ENCODE data around the gene PAPPA2.

Gene PAPPA2

DNA sequence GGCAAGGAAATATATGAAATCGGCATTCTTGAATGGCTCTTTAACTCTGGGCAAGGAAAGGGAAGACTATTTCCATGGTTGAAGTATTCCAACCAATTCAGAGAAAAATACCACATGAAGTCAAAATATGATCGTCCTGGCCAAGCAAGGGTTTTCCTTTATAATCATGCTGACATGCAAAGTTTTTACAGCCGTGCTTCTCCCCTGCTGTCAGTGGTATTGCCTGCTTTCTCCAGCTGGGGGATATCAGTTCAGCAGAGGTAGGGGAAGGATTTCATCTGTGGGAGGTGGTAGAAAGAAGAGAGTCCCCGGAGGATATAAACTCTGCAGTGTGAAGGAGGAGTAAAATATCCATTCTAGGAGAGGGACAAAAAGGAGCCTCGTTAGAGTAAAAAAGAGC, 322.8 kb downstream of the PAPPA2 start:
- H3K4me3 ChIP-seq (ENCODE audit: low read depth, low read length), result no peak overlapping the region
- TF ChIP-seq, protein P1, sequence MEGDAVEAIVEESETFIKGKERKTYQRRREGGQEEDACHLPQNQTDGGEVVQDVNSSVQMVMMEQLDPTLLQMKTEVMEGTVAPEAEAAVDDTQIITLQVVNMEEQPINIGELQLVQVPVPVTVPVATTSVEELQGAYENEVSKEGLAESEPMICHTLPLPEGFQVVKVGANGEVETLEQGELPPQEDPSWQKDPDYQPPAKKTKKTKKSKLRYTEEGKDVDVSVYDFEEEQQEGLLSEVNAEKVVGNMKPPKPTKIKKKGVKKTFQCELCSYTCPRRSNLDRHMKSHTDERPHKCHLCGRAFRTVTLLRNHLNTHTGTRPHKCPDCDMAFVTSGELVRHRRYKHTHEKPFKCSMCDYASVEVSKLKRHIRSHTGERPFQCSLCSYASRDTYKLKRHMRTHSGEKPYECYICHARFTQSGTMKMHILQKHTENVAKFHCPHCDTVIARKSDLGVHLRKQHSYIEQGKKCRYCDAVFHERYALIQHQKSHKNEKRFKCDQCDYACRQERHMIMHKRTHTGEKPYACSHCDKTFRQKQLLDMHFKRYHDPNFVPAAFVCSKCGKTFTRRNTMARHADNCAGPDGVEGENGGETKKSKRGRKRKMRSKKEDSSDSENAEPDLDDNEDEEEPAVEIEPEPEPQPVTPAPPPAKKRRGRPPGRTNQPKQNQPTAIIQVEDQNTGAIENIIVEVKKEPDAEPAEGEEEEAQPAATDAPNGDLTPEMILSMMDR (IDR thresholded peaks at IDR 0.05; ENCODE audit: borderline replicate concordance, insufficient read depth, low read depth, low read length), result no peak

DNA sequence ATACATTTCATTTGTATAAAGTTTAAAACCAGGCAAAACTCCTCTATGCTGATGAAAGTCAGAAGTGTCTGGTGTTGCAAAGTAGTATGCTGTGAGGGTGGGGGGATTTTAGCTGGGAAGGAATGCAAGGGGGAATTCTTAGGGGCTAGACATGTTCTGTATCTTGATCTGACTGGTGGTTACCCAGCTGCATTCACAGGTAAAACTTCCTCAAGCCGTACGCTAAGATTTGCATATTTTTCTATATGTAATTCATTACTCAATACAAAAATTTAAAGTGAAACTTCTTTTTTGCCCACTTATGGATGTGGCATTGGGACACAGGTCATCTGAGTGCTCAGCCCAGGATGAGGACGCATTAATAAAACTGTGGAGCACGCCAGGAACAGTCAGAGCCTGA, 323.3 kb downstream of the PAPPA2 start:
- TF ChIP-seq, protein P1 (IDR thresholded peaks at IDR 0.05; ENCODE audit: borderline replicate concordance, insufficient read depth, low read depth, low read length), result no peak
- H3K4me3 ChIP-seq (ENCODE audit: low read depth, low read length), result no peak overlapping the region

DNA sequence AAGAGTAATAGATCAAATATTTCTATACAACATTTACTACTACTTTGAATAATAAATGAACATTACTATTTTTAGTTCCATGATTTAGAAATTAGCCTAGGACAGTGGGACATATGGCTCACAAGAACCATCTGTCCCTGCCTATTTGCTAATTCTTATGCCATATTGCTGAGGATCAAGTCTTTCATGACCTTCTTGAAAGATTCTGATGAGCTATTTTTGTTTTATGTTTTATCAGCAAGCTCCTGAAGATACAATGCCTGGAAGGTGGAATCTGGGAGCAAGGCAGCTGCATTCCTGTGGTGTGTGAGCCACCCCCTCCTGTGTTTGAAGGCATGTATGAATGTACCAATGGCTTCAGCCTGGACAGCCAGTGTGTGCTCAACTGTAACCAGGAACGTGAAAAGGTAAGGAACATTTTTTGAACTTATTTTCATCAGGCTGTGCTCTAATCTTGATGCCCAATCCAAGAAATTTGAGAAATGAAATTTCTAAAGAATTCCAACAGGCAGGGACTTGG, 326.7 kb downstream of the PAPPA2 start:
- no peak overlapping the region for H3K4me3 ChIP-seq (ENCODE audit: low read depth, low read length)
- TF ChIP-seq, protein P1 (IDR thresholded peaks at IDR 0.05; ENCODE audit: borderline replicate concordance, insufficient read depth, low read depth, low read length), result no peak

DNA sequence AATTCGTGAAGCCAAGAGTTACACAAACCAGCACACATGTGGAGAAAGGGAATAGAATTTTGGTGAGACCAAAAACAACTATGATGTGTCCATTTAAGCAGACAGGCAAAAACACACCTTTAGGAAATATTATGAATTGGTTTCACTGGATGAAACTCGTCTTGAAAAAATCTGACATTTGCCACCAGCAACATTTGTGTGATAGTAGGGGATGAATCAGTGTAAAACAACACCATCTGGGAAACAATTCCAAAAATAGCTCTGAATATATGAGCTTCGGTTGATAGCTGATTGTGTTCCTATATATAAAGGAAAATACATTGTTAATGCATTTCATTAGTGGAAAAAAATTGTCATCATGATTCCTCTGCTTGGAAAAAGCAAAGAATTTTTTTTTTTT, 327.8 kb downstream of the PAPPA2 start:
- TF ChIP-seq, protein P1 (IDR thresholded peaks at IDR 0.05; ENCODE audit: borderline replicate concordance, insufficient read depth, low read depth, low read length), result no peak
- no peak overlapping the region for H3K4me3 ChIP-seq (ENCODE audit: low read depth, low read length)

DNA sequence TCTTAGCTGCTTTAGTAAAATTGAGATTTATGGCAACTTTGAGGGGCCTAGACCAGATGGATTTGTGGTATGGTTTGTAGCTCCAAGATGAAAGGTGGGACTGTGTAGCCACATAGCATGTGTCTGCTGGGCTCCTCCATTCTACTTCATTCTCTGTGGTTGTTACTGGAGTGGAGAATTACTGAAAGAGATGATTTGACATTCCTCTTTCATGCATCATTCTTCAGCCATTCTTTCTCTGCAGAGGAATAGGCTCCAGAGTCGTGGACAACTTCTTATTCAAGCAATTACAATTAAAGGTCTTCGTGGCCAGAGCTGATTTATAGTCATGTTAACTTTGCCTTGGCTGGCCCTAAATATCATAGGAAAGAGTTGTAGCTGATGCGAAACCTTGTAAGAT, 328.9 kb downstream of the PAPPA2 start:
- H3K4me3 ChIP-seq (ENCODE audit: low read depth, low read length), result no peak overlapping the region
- TF ChIP-seq, protein P1 (IDR thresholded peaks at IDR 0.05; ENCODE audit: borderline replicate concordance, insufficient read depth, low read depth, low read length), result no peak

DNA sequence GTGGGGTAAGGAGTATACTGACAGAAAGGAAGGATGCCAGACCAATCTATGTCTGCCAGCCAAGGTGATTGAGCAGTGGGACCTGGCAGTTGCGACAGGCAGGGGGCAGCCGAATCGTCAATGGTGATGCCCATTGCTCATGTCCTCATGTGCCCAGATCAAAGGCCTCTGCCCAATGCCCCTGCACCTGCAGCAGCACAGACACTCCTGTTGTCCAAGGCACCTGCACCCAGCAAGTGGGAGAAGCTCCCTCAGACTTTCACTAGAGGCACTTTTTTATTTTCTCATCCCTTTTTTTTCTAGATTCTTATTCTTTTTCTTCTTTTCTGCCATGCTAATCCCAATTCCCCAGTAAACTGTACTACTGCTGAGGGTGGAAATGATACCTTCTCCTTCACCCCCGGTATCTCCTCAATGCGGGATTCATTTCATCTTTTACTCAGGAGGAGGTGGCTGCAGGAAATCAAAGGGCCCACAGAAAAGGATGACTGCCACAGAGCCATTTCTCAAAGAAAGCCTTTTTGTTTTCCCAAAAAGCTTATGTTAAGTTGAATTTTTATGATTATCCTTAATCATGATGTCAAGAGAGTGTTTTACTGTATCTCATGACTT, 332.0 kb downstream of the PAPPA2 start:
- no peak overlapping the region for H3K4me3 ChIP-seq (ENCODE audit: low read depth, low read length)
- TF ChIP-seq, protein P1 (IDR thresholded peaks at IDR 0.05; ENCODE audit: borderline replicate concordance, insufficient read depth, low read depth, low read length), result no peak

DNA sequence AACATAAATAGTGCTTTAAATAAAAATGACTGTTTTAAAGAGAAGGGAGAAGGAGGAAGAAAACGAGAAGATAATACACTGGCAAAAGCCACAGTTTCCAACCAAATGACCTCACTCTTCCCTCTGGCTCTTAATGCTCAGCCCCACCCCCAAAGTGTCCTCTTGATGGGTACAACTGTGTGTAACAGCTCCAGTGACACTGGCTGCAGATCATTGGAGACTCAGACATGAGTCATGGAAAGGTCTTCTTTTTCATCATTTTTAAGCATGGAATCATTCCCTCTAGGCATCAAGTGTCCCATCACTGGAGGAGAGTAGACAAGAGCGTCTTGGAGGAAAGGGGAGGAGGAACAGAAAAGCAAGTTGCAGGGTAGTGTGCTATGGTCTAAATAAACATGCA, 333.0 kb downstream of the PAPPA2 start:
- H3K4me3 ChIP-seq (ENCODE audit: low read depth, low read length), result no peak overlapping the region
- TF ChIP-seq, protein P1 (IDR thresholded peaks at IDR 0.05; ENCODE audit: borderline replicate concordance, insufficient read depth, low read depth, low read length), result no peak

Measured in GM12875 (cell line).